Measurements from ENCODE around the gene SPAM1.
A peak's percentile ranks its signal among the peaks of the same experiment; 100 is the strongest.

Gene SPAM1

DNA sequence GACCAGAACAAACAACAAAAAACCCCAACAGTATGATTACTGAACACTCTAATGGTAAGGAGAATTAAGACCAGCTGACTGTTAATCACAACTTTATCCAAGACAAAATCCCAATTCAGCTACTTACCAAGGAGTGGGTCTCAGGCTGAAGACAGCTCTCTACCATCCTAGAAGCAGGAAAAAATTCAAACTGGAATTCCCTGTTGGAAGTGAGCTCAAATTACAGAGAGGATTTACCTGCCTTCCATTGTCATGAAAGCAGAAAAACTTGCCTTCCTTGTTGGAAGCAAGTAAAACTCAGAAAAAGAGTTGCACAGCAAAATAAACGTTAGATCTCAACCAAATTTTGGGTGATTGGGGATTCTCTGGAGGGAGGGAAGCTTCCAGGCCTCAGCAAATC lies 20.9 kb downstream of the SPAM1 start:
- no peak overlapping the region for H3K4me3 ChIP-seq (replicated peaks; ENCODE audit: low read depth, low read length)
- TF ChIP-seq, protein P1, sequence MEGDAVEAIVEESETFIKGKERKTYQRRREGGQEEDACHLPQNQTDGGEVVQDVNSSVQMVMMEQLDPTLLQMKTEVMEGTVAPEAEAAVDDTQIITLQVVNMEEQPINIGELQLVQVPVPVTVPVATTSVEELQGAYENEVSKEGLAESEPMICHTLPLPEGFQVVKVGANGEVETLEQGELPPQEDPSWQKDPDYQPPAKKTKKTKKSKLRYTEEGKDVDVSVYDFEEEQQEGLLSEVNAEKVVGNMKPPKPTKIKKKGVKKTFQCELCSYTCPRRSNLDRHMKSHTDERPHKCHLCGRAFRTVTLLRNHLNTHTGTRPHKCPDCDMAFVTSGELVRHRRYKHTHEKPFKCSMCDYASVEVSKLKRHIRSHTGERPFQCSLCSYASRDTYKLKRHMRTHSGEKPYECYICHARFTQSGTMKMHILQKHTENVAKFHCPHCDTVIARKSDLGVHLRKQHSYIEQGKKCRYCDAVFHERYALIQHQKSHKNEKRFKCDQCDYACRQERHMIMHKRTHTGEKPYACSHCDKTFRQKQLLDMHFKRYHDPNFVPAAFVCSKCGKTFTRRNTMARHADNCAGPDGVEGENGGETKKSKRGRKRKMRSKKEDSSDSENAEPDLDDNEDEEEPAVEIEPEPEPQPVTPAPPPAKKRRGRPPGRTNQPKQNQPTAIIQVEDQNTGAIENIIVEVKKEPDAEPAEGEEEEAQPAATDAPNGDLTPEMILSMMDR (IDR thresholded peaks at IDR 0.05; ENCODE audit: low read length, missing control alignments) = no peak
- no peak for DNase-seq (ENCODE audit: low read depth)

DNA sequence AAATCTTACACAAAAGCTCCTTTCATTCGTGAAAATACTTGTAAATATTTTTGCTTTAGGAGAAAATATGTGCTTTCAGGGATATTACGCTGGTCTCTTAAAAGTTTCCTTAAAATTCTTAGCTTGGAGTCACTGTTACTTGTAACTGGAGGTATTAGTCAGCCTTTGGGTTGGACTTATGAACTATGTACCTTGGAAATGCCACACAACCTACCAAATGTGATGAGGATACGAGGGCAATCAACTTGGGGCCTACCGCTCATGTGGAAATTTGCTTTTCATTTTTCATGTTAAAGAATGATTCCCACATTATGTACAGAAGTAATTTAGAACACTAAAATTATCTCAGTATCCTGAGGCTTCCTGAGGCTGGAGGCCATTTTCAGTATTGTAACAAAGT lies 23.1 kb downstream of the SPAM1 start:
- TF ChIP-seq, protein P1 (IDR thresholded peaks at IDR 0.05; ENCODE audit: low read length, missing control alignments) = no peak
- no peak overlapping the region for H3K4me3 ChIP-seq (replicated peaks; ENCODE audit: low read depth, low read length)
- no peak for DNase-seq (ENCODE audit: low read depth)

DNA sequence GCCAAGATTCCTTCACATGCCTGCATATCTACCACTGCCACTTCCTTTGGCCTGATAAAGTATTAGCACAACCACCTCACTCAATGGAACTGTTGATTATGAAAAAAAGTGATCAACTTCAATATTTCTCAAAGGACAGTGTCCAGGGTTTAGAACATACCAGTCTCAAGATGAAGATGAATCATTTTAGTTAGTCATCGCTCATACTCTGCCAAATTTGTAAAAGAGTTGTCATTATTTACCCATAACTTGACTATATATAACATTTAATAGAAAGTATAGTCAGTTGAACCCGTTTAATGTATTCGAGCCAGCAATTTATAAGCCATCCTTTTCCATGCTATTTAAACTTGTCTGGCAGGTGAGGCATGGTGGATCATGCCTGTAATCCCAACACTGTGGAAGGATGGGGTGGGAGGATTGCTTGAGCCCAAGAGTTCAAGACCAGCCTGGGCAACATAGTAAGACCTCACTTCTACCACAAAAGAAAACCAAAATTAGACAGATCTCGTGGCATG lies 33.2 kb downstream of the SPAM1 start:
- peak; percentile 8 for DNase-seq (ENCODE audit: low read depth)
- no peak overlapping the region for H3K4me3 ChIP-seq (replicated peaks; ENCODE audit: low read depth, low read length)
- TF ChIP-seq, protein P1 (IDR thresholded peaks at IDR 0.05; ENCODE audit: low read length, missing control alignments) = no peak

DNA sequence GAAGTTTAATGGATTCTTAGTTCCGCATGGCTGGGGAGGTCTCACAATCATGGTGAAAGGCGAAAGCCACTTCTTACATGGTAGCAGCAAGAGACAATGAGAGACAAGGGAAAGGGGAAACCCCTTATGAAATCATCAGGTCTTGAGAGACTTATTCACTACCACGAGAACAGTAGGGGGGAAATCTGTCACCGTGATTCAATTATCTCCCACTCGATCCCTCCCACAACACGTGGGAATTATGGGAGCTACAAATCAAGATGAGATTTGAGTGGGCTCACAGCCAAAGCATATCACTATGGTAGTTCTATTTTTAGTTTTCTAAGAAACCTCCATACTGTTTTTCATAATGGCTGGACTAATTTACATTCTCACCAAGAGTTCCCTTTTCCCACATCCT lies 36.7 kb downstream of the SPAM1 start:
- H3K4me3 ChIP-seq (replicated peaks; ENCODE audit: low read depth, low read length) = no peak overlapping the region
- TF ChIP-seq, protein P1 (IDR thresholded peaks at IDR 0.05; ENCODE audit: low read length, missing control alignments) = no peak
- DNase-seq (ENCODE audit: low read depth) = peak; percentile 17

DNA sequence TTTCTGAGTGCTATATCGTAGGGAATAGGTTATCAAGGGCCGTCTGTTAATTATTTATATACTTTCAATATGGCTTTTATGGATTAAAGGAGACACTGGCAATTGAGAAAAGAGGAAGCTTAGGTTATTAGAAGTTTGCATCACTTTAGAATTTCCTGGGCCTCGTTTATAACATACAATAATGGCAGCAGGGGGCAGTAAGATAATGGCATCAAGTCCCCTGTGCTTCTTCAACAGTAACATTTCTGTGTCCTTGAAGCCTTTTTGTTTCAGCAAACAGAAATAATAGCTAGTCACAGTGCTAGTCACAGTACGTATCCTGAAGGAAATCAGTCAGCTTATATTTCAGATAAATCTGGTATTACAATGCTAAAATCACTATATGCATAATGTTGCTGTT lies 41.9 kb downstream of the SPAM1 start:
- DNase-seq (ENCODE audit: low read depth) = peak; percentile 59
- TF ChIP-seq, protein P1 (IDR thresholded peaks at IDR 0.05; ENCODE audit: low read length, missing control alignments) = peak; percentile 41
- H3K4me3 ChIP-seq (replicated peaks; ENCODE audit: low read depth, low read length) = no peak overlapping the region

DNA sequence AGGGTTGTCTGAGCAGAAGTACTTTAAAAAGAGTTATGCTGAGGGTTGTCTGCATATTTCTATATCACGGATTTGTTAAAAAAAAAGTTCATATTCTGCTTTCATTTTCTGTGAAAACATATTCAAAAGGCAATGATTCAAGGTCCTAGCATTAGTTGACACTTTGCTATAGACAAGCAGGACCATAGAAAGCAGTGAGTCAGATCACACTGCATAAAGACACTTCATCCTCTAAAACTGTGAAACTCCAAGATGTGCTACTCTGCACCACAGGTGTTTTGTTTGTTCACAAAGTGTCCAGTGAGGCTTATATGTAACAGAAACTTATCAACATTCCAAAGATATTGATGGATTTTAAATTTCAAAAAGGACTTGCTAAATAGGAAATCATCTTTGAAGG lies 47.0 kb downstream of the SPAM1 start:
- DNase-seq (ENCODE audit: low read depth) = no peak
- TF ChIP-seq, protein P1 (IDR thresholded peaks at IDR 0.05; ENCODE audit: low read length, missing control alignments) = no peak
- H3K4me3 ChIP-seq (replicated peaks; ENCODE audit: low read depth, low read length) = no peak overlapping the region

DNA sequence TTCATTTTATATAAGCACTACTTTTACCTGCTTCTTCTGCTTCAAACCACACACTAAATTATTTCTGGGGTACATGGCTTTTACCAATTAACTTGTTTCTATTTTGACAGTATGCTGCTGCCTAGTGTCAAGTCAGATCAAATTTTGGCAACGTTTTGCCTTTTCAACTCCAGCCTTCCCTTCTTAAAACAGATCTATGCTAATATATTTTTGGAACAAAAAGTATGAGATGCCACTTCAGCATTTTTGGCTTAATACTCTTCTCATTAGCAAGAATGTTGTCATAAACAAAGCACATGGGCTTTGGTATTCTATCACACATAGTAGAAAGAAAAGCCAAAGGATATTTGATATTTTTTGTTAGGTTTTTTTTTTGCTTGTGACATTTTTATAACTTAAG lies 47.8 kb downstream of the SPAM1 start:
- no peak overlapping the region for H3K4me3 ChIP-seq (replicated peaks; ENCODE audit: low read depth, low read length)
- DNase-seq (ENCODE audit: low read depth) = no peak
- TF ChIP-seq, protein P1 (IDR thresholded peaks at IDR 0.05; ENCODE audit: low read length, missing control alignments) = no peak

Measured in fibroblast of pulmonary artery (primary cell).